ENCODE data around the gene HNRNPLL. TPM values are rescaled to one million over a fixed set of nuclear protein-coding genes. Genes with fewer than 3 reads are reported as not detected.
"Not testable (repeated sequence)": the region's sequence is repeated elsewhere in the genome, so short reads cannot be mapped to it uniquely, and the experiment has no call there.

Gene HNRNPLL
- polyA plus RNA-seq, 1 experiment: 26.6 TPM

GRCh38 chr2:38549071-38549704, 53.5 kb downstream of the HNRNPLL start:
- peaks cover 1% of the 10 kb centered on the region for H3K36me3 ChIP-seq (ENCODE audit: control insufficient read depth, insufficient read depth, low read length)
- no peak overlapping the region for H3K4me3 ChIP-seq (ENCODE audit: low read depth, low read length)
- TF ChIP-seq, protein P1, sequence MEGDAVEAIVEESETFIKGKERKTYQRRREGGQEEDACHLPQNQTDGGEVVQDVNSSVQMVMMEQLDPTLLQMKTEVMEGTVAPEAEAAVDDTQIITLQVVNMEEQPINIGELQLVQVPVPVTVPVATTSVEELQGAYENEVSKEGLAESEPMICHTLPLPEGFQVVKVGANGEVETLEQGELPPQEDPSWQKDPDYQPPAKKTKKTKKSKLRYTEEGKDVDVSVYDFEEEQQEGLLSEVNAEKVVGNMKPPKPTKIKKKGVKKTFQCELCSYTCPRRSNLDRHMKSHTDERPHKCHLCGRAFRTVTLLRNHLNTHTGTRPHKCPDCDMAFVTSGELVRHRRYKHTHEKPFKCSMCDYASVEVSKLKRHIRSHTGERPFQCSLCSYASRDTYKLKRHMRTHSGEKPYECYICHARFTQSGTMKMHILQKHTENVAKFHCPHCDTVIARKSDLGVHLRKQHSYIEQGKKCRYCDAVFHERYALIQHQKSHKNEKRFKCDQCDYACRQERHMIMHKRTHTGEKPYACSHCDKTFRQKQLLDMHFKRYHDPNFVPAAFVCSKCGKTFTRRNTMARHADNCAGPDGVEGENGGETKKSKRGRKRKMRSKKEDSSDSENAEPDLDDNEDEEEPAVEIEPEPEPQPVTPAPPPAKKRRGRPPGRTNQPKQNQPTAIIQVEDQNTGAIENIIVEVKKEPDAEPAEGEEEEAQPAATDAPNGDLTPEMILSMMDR (IDR thresholded peaks at IDR 0.05; ENCODE audit: insufficient read depth, low read depth, low read length): no peak
- DNase-seq (ENCODE audit: low read depth): no peak
- H3K27me3 ChIP-seq (ENCODE audit: control insufficient read depth, insufficient read depth, low read length): no peaks in the 10 kb centered on the region
- ChIA-PET CTCF (interaction anchor here (0.9 to 1.4 kb wide), 2 partner anchors 14 to 176 kb away, joined by 3 to 4 read pairs; no protein-coding TSS in a partner anchor), POLR2A (no interaction called here)

GRCh38 chr2:38547791-38548190, 54.9 kb downstream of the HNRNPLL start:
- Histone ChIP-seq H3K36me3 (ENCODE audit: control insufficient read depth, insufficient read depth, low read length) (no peaks in the 10 kb centered on the region; the same call in 1 of the 2 replicates), H3K27me3 (ENCODE audit: control insufficient read depth, insufficient read depth, low read length) (no peaks in the 10 kb centered on the region), H3K4me3 (ENCODE audit: low read depth, low read length) (no peak overlapping the region)
- no peak for DNase-seq (ENCODE audit: low read depth)
- TF ChIP-seq, protein P1 (IDR thresholded peaks at IDR 0.05; ENCODE audit: insufficient read depth, low read depth, low read length): no peak
- ChIA-PET POLR2A (no interaction called here), CTCF (interaction anchor here (1.4 to 1.8 kb wide), 2 partner anchors 12 to 14 kb away, joined by 3 to 5 read pairs; no protein-coding TSS in a partner anchor)

DNA sequence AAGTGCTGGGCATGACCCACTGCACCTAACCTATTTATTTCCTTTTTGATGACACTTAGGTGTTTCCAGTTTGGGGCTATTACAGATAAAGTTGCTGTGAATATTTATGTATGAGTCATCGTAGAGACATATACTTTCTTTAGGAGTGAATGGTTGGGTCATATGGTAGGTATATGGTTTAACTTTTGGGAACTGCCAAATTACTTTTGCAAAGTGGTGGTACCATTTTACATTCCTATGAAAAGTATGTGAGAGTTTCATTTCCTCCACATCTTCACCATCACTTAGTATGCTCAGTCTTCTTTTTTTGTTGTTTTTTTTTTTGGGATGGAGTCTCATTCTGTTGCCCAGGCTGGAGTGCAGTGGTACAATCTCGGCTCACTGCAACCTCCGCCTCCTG, 56.1 kb downstream of the HNRNPLL start:
- no peaks in the 10 kb centered on the region; the same call in 1 of the 2 replicates for H3K36me3 ChIP-seq (ENCODE audit: control insufficient read depth, insufficient read depth, low read length)
- POLR2A ChIA-PET: interaction anchor here (0.6 kb wide), 1 partner anchor 37 kb away, joined by 3 read pairs; no protein-coding TSS in a partner anchor
- H3K4me3 ChIP-seq (ENCODE audit: low read depth, low read length): no peak overlapping the region
- CTCF ChIA-PET: interaction anchor here (1.8 kb wide), 1 partner anchor 13 kb away, joined by 5 read pairs; no protein-coding TSS in a partner anchor
- DNase-seq (ENCODE audit: low read depth): no peak
- no peaks in the 10 kb centered on the region for H3K27me3 ChIP-seq (ENCODE audit: control insufficient read depth, insufficient read depth, low read length)
- TF ChIP-seq, protein P1 (IDR thresholded peaks at IDR 0.05; ENCODE audit: insufficient read depth, low read depth, low read length): no peak

DNA sequence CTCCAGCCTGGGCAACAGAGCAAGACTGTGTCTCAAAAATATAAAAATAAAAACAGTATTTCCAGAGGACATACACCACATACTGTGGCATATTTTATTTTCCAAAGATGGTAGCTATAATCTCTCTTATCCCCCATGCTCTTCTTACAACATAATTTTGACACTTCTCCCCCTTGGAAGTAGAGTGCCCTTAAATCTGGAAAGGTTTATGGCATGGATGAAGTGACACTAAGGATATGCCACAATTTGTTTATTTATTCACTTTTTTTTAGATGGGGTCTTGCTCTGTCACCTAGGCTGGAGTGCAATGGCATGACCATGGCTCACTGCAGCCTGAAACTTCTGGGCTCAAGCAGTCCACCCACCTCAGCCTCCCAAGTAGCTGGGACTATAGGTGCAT, 56.7 kb downstream of the HNRNPLL start:
- Histone ChIP-seq H3K27me3 (ENCODE audit: control insufficient read depth, insufficient read depth, low read length) (no peaks in the 10 kb centered on the region), H3K36me3 (ENCODE audit: control insufficient read depth, insufficient read depth, low read length) (no peaks in the 10 kb centered on the region), H3K4me3 (ENCODE audit: low read depth, low read length) (no peak overlapping the region)
- CTCF ChIA-PET: interaction anchor here (1.0 to 1.8 kb wide), 2 partner anchors 11 to 13 kb away, joined by 3 to 5 read pairs; no protein-coding TSS in a partner anchor
- TF ChIP-seq, protein P1 (IDR thresholded peaks at IDR 0.05; ENCODE audit: insufficient read depth, low read depth, low read length): no peak
- POLR2A ChIA-PET: interaction anchor here (0.6 kb wide), 1 partner anchor 38 kb away, joined by 3 read pairs; no protein-coding TSS in a partner anchor
- DNase-seq (ENCODE audit: low read depth): no peak

GRCh38 chr2:38542248-38542631, 60.5 kb downstream of the HNRNPLL start:
- H3K36me3 ChIP-seq (ENCODE audit: control insufficient read depth, insufficient read depth, low read length); POLR2A ChIA-PET; H3K4me3 ChIP-seq (ENCODE audit: low read depth, low read length); DNase-seq (ENCODE audit: low read depth); H3K27me3 ChIP-seq (ENCODE audit: control insufficient read depth, insufficient read depth, low read length): not testable (repeated sequence)
- CTCF ChIA-PET: interaction anchor here (1.2 kb wide), 1 partner anchor 227 kb away, joined by 3 read pairs; no protein-coding TSS in a partner anchor

Data from BJ (cell line).